GM23338 (cell line): Measurements from ENCODE around the gene CRADD. TPM values are rescaled to one million over a fixed set of nuclear protein-coding genes. Genes with fewer than 3 reads are reported as not detected.

Source experiments
- EZH2phosphoT487 ChIP-seq: fragments of 200-600 bp; sonication (generic); IDR thresholded peaks from one replicate; pipeline ENCODE4 v1.8.1; 2018; ENCODE audit warnings: antibody characterized with exemption; ENCODE audit not compliant: unreplicated experiment
- NANOG ChIP-seq: IDR thresholded peaks from 2 replicates; pipeline ENCODE4 v1.6.1; 2016; ENCODE audit warnings: antibody characterized with exemption, borderline replicate concordance
- ZNF114 ChIP-seq: fragments of 250-450 bp; sonication (Bioruptor Pico); IDR thresholded peaks from 2 replicates; pipeline ENCODE4 v1.5.0; 2020; ENCODE audit warnings: mild to moderate bottlenecking, moderate library complexity
- ZNF331 ChIP-seq: fragments of 250-450 bp; sonication (Bioruptor Pico); IDR thresholded peaks from 2 replicates; pipeline ENCODE4 v1.5.0; 2020; ENCODE audit warnings: low read depth, mild to moderate bottlenecking, moderate library complexity
- polyA plus RNA-seq: library from polyadenylated mRNA; unstranded; fragments of >200 nt; fragmentation: Nextera tagmentation; extraction: Ambion mirVana; gene quantifications from 2 replicates; pipeline ENCODE4 v1.2.1, GENCODE V29; 2016
- total RNA-seq: library from RNA; depleted of rRNA; stranded (reverse); fragments of >200 nt; shearing (Covaris generic); gene quantifications from 2 replicates; pipeline ENCODE4 v1.2.3, GENCODE V29; 2014
- TF ChIP-seq, protein P1 (sequence below): fragments of 250-450 bp; sonication (Bioruptor Pico); IDR thresholded peaks from 2 replicates; pipeline ENCODE4 v1.5.0; 2020; ENCODE audit warnings: mild to moderate bottlenecking, moderate library complexity
- TF ChIP-seq, protein P2 (sequence below): IDR thresholded peaks from one replicate; pipeline ENCODE4 v1.6.1; 2018; ENCODE audit warnings: antibody characterized with exemption; ENCODE audit not compliant: unreplicated experiment

CRADD gene
- total and polyA plus RNA-seq, 2 experiments from 2014 or later = 6.3 to 27.9 TPM

DNA sequence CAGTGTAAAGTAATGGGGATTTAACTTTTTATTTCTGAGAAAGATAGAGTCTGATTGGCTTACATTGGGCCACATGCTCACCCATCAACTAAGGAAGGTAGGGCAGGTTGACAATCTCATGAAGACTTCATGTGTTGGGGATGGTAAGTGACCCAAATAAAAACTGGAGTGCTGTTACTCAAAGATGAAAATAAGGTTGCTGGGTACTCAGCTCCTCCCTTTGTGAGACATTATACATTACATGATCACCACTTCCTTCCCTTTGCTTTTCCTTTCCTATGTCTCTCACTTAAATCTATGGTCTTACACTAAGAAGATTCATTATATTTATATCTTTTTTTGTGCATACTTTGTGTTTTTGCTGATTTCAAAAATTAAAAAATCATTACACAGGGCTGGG is 247.2 kb downstream of the CRADD start (continued):
- TF ChIP-seq, protein P1, sequence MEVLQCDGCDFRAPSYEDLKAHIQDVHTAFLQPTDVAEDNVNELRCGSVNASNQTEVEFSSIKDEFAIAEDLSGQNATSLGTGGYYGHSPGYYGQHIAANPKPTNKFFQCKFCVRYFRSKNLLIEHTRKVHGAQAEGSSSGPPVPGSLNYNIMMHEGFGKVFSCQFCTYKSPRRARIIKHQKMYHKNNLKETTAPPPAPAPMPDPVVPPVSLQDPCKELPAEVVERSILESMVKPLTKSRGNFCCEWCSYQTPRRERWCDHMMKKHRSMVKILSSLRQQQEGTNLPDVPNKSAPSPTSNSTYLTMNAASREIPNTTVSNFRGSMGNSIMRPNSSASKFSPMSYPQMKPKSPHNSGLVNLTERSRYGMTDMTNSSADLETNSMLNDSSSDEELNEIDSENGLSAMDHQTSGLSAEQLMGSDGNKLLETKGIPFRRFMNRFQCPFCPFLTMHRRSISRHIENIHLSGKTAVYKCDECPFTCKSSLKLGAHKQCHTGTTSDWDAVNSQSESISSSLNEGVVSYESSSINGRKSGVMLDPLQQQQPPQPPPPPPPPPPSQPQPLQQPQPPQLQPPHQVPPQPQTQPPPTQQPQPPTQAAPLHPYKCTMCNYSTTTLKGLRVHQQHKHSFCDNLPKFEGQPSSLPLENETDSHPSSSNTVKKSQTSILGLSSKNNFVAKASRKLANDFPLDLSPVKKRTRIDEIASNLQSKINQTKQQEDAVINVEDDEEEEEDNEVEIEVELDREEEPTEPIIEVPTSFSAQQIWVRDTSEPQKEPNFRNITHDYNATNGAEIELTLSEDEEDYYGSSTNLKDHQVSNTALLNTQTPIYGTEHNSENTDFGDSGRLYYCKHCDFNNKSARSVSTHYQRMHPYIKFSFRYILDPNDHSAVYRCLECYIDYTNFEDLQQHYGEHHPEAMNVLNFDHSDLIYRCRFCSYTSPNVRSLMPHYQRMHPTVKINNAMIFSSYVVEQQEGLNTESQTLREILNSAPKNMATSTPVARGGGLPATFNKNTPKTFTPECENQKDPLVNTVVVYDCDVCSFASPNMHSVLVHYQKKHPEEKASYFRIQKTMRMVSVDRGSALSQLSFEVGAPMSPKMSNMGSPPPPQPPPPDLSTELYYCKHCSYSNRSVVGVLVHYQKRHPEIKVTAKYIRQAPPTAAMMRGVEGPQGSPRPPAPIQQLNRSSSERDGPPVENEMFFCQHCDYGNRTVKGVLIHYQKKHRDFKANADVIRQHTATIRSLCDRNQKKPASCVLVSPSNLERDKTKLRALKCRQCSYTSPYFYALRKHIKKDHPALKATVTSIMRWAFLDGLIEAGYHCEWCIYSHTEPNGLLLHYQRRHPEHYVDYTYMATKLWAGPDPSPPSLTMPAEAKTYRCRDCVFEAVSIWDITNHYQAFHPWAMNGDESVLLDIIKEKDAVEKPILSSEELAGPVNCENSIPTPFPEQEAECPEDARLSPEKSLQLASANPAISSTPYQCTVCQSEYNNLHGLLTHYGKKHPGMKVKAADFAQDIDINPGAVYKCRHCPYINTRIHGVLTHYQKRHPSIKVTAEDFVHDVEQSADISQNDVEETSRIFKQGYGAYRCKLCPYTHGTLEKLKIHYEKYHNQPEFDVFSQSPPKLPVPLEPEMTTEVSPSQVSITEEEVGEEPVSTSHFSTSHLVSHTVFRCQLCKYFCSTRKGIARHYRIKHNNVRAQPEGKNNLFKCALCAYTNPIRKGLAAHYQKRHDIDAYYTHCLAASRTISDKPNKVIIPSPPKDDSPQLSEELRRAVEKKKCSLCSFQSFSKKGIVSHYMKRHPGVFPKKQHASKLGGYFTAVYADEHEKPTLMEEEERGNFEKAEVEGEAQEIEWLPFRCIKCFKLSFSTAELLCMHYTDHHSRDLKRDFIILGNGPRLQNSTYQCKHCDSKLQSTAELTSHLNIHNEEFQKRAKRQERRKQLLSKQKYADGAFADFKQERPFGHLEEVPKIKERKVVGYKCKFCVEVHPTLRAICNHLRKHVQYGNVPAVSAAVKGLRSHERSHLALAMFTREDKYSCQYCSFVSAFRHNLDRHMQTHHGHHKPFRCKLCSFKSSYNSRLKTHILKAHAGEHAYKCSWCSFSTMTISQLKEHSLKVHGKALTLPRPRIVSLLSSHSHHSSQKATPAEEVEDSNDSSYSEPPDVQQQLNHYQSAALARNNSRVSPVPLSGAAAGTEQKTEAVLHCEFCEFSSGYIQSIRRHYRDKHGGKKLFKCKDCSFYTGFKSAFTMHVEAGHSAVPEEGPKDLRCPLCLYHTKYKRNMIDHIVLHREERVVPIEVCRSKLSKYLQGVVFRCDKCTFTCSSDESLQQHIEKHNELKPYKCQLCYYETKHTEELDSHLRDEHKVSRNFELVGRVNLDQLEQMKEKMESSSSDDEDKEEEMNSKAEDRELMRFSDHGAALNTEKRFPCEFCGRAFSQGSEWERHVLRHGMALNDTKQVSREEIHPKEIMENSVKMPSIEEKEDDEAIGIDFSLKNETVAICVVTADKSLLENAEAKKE (CRISPR knock-in tag) = no peak
- TF ChIP-seq, protein P2, sequence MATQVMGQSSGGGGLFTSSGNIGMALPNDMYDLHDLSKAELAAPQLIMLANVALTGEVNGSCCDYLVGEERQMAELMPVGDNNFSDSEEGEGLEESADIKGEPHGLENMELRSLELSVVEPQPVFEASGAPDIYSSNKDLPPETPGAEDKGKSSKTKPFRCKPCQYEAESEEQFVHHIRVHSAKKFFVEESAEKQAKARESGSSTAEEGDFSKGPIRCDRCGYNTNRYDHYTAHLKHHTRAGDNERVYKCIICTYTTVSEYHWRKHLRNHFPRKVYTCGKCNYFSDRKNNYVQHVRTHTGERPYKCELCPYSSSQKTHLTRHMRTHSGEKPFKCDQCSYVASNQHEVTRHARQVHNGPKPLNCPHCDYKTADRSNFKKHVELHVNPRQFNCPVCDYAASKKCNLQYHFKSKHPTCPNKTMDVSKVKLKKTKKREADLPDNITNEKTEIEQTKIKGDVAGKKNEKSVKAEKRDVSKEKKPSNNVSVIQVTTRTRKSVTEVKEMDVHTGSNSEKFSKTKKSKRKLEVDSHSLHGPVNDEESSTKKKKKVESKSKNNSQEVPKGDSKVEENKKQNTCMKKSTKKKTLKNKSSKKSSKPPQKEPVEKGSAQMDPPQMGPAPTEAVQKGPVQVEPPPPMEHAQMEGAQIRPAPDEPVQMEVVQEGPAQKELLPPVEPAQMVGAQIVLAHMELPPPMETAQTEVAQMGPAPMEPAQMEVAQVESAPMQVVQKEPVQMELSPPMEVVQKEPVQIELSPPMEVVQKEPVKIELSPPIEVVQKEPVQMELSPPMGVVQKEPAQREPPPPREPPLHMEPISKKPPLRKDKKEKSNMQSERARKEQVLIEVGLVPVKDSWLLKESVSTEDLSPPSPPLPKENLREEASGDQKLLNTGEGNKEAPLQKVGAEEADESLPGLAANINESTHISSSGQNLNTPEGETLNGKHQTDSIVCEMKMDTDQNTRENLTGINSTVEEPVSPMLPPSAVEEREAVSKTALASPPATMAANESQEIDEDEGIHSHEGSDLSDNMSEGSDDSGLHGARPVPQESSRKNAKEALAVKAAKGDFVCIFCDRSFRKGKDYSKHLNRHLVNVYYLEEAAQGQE = no peak
- no peak for TF ChIP-seq ZNF114 (CRISPR knock-in tag)
- TF ChIP-seq ZNF331 (CRISPR knock-in tag) = no peak
- TF ChIP-seq NANOG = no peak
- no peak for TF ChIP-seq EZH2phosphoT487
